Panc1 (cell line): ENCODE measurements around the gene ADAMTS4.

Experiments used
- CTCF ChIP-seq: fragments of 450-650 bp; IDR thresholded peaks from 2 replicates; pipeline ENCODE4 v1.5.1; 2017; ENCODE audit warnings: mild to moderate bottlenecking
- POLR2AphosphoS5 ChIP-seq: IDR thresholded peaks from 2 replicates; pipeline ENCODE4 v1.6.1; 2012; ENCODE audit warnings: mild to moderate bottlenecking, low read depth, low read length, moderate library complexity
- REST ChIP-seq, 2 experiments: IDR thresholded peaks; 2 replicates each; pipeline ENCODE4 v1.6.1; 2011 to 2012; ENCODE audit warnings: low read depth in 2 of 2, control low read depth in 1 of 2, low read length in 1 of 2, mild to moderate bottlenecking in 1 of 2, moderate library complexity in 1 of 2; ENCODE audit not compliant: insufficient read depth in 1 of 2
- SIN3A ChIP-seq: IDR thresholded peaks from 2 replicates; pipeline ENCODE4 v1.6.1; 2012; ENCODE audit warnings: low read depth, mild to moderate bottlenecking, low read length, moderate library complexity, borderline replicate concordance; ENCODE audit not compliant: insufficient read depth
- TCF7L2 ChIP-seq: IDR thresholded peaks from 2 replicates; pipeline ENCODE4 v1.6.1; 2011; ENCODE audit warnings: mild to moderate bottlenecking, low read depth, low read length, inconsistent platforms

- no peak for TF ChIP-seq CTCF
- no peak for TF ChIP-seq POLR2AphosphoS5
- TF ChIP-seq REST (IDR thresholded peaks at IDR 0.05; ENCODE audit: insufficient read depth in 1 of 2, low read depth in 2 of 2, low read length in 1 of 2): no peak
- no peak for TF ChIP-seq SIN3A
- TF ChIP-seq TCF7L2: no peak
These were observed 2.4 kb upstream of the ADAMTS4 start for GRCh38 chr1:161200992-161201835.
